Neural cell (in vitro differentiated cells): ENCODE data around the gene ERBB2.

Experiments
- EZH2 ChIP-seq: fragments of 200-600, 300-800 bp; shearing (Covaris generic), sonication (generic); IDR thresholded peaks from 2 replicates; pipeline ENCODE4 v1.6.1; 2014; ENCODE audit warnings: antibody characterized with exemption, low read length, borderline replicate concordance, mild to moderate bottlenecking; ENCODE audit not compliant: insufficient read depth, poor library complexity, severe bottlenecking
- POLR2AphosphoS5 ChIP-seq: IDR thresholded peaks from 2 replicates; pipeline ENCODE4 v1.6.1; 2012
- RAD21 ChIP-seq: fragments of 450-650 bp; conservative IDR thresholded peaks from 2 replicates; pipeline ENCODE4 v1.6.1; 2014; ENCODE audit warnings: antibody characterized with exemption, mild to moderate bottlenecking, moderate library complexity
- TF ChIP-seq, protein P1 (sequence below): fragments of 450-650 bp; IDR thresholded peaks from 2 replicates; pipeline ENCODE4 v1.5.1; 2014; ENCODE audit warnings: antibody characterized with exemption, mild to moderate bottlenecking, moderate library complexity; ENCODE audit not compliant: poor library complexity, severe bottlenecking
- TF ChIP-seq, protein P2 (sequence below): IDR thresholded peaks from 2 replicates; pipeline ENCODE4 v1.6.1; 2012; ENCODE audit warnings: borderline replicate concordance

DNA sequence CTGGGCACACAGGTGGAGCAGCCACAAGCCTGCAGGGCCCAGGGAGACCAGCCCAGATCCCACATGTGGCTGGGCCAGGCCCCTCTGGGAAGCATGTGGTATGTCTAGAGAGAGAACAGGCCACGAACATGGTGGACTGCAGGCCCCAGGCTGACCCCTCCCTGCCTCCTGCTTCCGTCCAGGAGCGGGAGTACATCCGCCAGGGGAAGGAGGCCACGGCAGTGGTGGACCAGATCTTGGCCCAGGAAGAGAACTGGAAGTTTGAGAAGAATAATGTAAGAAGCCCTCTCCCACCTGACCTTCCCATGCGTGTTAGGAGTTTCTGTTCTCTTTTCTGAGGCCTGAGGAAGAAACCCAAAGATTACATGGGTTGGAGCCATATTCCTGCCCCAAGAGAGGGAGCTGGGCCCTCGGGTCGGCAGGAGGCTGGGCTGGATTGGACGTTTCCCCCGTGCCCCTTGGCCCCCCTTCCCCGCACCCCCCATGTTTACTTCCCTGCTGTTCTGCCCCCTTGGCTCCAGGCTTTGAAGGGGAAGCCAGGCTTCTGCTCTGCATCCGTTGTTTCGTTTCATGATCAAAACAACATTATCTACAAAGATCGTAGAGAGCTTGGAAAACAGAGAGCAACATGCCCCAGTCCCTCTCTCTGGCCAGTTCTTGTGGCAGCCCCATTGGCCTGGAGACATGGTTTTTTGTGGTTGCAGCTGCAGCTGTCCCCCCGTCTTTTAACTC is 40.4 kb upstream of the ERBB2 start:
- no peak for TF ChIP-seq RAD21
- TF ChIP-seq, protein P1, sequence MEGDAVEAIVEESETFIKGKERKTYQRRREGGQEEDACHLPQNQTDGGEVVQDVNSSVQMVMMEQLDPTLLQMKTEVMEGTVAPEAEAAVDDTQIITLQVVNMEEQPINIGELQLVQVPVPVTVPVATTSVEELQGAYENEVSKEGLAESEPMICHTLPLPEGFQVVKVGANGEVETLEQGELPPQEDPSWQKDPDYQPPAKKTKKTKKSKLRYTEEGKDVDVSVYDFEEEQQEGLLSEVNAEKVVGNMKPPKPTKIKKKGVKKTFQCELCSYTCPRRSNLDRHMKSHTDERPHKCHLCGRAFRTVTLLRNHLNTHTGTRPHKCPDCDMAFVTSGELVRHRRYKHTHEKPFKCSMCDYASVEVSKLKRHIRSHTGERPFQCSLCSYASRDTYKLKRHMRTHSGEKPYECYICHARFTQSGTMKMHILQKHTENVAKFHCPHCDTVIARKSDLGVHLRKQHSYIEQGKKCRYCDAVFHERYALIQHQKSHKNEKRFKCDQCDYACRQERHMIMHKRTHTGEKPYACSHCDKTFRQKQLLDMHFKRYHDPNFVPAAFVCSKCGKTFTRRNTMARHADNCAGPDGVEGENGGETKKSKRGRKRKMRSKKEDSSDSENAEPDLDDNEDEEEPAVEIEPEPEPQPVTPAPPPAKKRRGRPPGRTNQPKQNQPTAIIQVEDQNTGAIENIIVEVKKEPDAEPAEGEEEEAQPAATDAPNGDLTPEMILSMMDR = no peak
- TF ChIP-seq EZH2 = no peak
- TF ChIP-seq POLR2AphosphoS5 = no peak
- TF ChIP-seq, protein P2, sequence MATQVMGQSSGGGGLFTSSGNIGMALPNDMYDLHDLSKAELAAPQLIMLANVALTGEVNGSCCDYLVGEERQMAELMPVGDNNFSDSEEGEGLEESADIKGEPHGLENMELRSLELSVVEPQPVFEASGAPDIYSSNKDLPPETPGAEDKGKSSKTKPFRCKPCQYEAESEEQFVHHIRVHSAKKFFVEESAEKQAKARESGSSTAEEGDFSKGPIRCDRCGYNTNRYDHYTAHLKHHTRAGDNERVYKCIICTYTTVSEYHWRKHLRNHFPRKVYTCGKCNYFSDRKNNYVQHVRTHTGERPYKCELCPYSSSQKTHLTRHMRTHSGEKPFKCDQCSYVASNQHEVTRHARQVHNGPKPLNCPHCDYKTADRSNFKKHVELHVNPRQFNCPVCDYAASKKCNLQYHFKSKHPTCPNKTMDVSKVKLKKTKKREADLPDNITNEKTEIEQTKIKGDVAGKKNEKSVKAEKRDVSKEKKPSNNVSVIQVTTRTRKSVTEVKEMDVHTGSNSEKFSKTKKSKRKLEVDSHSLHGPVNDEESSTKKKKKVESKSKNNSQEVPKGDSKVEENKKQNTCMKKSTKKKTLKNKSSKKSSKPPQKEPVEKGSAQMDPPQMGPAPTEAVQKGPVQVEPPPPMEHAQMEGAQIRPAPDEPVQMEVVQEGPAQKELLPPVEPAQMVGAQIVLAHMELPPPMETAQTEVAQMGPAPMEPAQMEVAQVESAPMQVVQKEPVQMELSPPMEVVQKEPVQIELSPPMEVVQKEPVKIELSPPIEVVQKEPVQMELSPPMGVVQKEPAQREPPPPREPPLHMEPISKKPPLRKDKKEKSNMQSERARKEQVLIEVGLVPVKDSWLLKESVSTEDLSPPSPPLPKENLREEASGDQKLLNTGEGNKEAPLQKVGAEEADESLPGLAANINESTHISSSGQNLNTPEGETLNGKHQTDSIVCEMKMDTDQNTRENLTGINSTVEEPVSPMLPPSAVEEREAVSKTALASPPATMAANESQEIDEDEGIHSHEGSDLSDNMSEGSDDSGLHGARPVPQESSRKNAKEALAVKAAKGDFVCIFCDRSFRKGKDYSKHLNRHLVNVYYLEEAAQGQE = no peak
